ENCODE data around the gene EPN1.

DNA sequence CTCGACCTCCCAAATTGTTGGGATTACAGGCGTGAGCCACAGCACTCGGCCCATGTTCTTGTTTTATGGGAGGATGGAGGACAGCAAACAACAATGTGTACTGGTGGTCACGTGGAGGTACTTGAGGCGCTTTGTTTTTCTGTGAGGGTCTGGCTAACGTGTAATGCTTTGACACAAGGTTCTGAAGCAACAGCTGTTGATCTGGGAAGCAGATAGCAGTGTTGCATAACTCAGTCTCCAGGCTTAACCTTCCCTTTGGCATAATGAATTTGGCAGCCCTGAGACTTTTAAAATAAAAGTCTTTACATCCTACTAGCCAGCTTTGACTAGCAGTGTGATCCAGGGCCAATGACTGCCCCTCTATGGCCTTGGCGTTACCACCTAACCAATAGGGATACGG, 41.2 kb upstream of the EPN1 start:
- TF ChIP-seq, protein P1, sequence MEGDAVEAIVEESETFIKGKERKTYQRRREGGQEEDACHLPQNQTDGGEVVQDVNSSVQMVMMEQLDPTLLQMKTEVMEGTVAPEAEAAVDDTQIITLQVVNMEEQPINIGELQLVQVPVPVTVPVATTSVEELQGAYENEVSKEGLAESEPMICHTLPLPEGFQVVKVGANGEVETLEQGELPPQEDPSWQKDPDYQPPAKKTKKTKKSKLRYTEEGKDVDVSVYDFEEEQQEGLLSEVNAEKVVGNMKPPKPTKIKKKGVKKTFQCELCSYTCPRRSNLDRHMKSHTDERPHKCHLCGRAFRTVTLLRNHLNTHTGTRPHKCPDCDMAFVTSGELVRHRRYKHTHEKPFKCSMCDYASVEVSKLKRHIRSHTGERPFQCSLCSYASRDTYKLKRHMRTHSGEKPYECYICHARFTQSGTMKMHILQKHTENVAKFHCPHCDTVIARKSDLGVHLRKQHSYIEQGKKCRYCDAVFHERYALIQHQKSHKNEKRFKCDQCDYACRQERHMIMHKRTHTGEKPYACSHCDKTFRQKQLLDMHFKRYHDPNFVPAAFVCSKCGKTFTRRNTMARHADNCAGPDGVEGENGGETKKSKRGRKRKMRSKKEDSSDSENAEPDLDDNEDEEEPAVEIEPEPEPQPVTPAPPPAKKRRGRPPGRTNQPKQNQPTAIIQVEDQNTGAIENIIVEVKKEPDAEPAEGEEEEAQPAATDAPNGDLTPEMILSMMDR (IDR thresholded peaks at IDR 0.05) = no peak
- no peak for TF ChIP-seq POLR2A (IDR thresholded peaks at IDR 0.05)
